SK-N-SH (cell line): ENCODE data around the gene OSBPL5. TPM values are rescaled to one million over a fixed set of nuclear protein-coding genes. Genes with fewer than 3 reads are reported as not detected.

Experiments
- CTCF ChIA-PET: fragments of 300-600, 350-600 bp; formaldehyde crosslinking; extraction: SDS; loops from one replicate; lab custom pipeline; 2021; lab: Yijun Ruan, JAX
- POLR2A ChIA-PET: fragments of 350-600 bp; sonication (Branson Sonifier 250); formaldehyde crosslinking; extraction: SDS; loops from one replicate; lab custom pipeline; 2020; ENCODE audit warnings: antibody characterized with exemption, inconsistent platforms; lab: Yijun Ruan, JAX
- DNase-seq: peaks from one replicate; pipeline ENCODE4 v3.0.0; 2012
- H2AFZ ChIP-seq: fragments of 200-600 bp; sonication (generic); 2 replicates; pipeline ENCODE4 v1.8.1; 2016; ENCODE audit warnings: antibody characterized with exemption, mild to moderate bottlenecking, low read depth
- H3F3A ChIP-seq: fragments of 200-600 bp; sonication (generic); replicated peaks from 2 replicates; pipeline ENCODE3; 2016; ENCODE audit warnings: antibody characterized with exemption, mild to moderate bottlenecking; ENCODE audit not compliant: insufficient read depth
- H3K27ac ChIP-seq, 2 experiments: fragments of 200-500 bp in 1 of 2; fragments of 200-600 bp in 1 of 2; sonication (Bioruptor generic) in 1 of 2; sonication (generic), shearing (Covaris generic) in 1 of 2; 2 replicates each; pipeline versions ENCODE4 v1.5.1 to v1.6.1; 2014 to 2016; ENCODE audit warnings: low read depth in 2 of 2, inconsistent platforms in 1 of 2, low read length in 1 of 2, mild to moderate bottlenecking in 1 of 2, mixed read lengths in 1 of 2
- H3K27me3 ChIP-seq: fragments of 200-600 bp; sonication (generic), shearing (Covaris generic); 2 replicates; pipeline ENCODE4 v1.6.1; 2016; ENCODE audit warnings: mixed run types; ENCODE audit not compliant: insufficient read depth
- H3K36me3 ChIP-seq, 2 experiments: fragments of 200-500 bp in 1 of 2; fragments of 200-600 bp in 1 of 2; sonication (Bioruptor generic) in 1 of 2; sonication (generic) in 1 of 2; replicated peaks in 1 of 2; 2 replicates each; pipeline versions ENCODE3 to v1.5.1; 2014 to 2016; ENCODE audit warnings: low read length in 1 of 2, mild to moderate bottlenecking in 1 of 2; ENCODE audit not compliant: insufficient read depth in 2 of 2, control insufficient read depth in 1 of 2
- H3K4me1 ChIP-seq, 2 experiments: fragments of 200-500 bp in 1 of 2; fragments of 200-600 bp in 1 of 2; sonication (Bioruptor generic) in 1 of 2; sonication (generic), shearing (Covaris generic) in 1 of 2; 2 replicates each; pipeline versions ENCODE4 v1.5.1 to v1.6.1; 2014 to 2016; ENCODE audit warnings: low read depth in 1 of 2, low read length in 1 of 2, mixed run types in 1 of 2; ENCODE audit not compliant: insufficient read depth in 2 of 2, control insufficient read depth in 1 of 2
- H3K4me2 ChIP-seq: fragments of 200-600 bp; sonication (generic), shearing (Covaris generic); 2 replicates; pipeline ENCODE4 v1.6.1; 2017; ENCODE audit warnings: mixed run types
- H3K4me3 ChIP-seq, 2 experiments: fragments of 200-500 bp in 1 of 2; fragments of 200-600 bp in 1 of 2; sonication (Bioruptor generic) in 1 of 2; sonication (generic), shearing (Covaris generic) in 1 of 2; 2 replicates each; pipeline versions ENCODE4 v1.5.1 to v1.8.1; 2014 to 2016; ENCODE audit warnings: low read depth in 2 of 2, inconsistent platforms in 1 of 2, low read length in 1 of 2, mild to moderate bottlenecking in 1 of 2, mixed read lengths in 1 of 2, moderate library complexity in 1 of 2
- H3K79me2 ChIP-seq: fragments of 200-600 bp; sonication (generic); 2 replicates; pipeline ENCODE4 v1.8.1; 2017; ENCODE audit warnings: mild to moderate bottlenecking; ENCODE audit not compliant: insufficient read depth
- H3K9ac ChIP-seq: fragments of 200-600 bp; sonication (generic); 2 replicates; pipeline ENCODE4 v1.6.1; 2017; ENCODE audit warnings: mixed run types
- H3K9me2 ChIP-seq: fragments of 200-600 bp; sonication (generic); 2 replicates; pipeline ENCODE4 v1.6.1; 2017; ENCODE audit warnings: mixed run types
- H3K9me3 ChIP-seq: fragments of 200-600 bp; sonication (generic); 2 replicates; pipeline ENCODE4 v1.6.1; 2017; ENCODE audit warnings: mixed run types, mild to moderate bottlenecking, moderate library complexity
- H4K20me1 ChIP-seq: fragments of 200-600 bp; sonication (generic); 2 replicates; pipeline ENCODE4 v1.6.1; 2017; ENCODE audit warnings: mild to moderate bottlenecking, mixed run types; ENCODE audit not compliant: insufficient read depth
- ELF1 ChIP-seq: IDR thresholded peaks from 2 replicates; pipeline ENCODE4 v1.4.0; 2012
- EZH2phosphoT487 ChIP-seq: fragments of 200-600 bp; sonication (generic); IDR thresholded peaks from 2 replicates; pipeline ENCODE4 v1.6.1; 2017; ENCODE audit warnings: low read depth, mixed run types, mild to moderate bottlenecking, antibody characterized with exemption, moderate library complexity, borderline replicate concordance
- FOSL2 ChIP-seq: IDR thresholded peaks from 2 replicates; pipeline ENCODE4 v1.4.0; 2012; ENCODE audit warnings: low read depth, mild to moderate bottlenecking, moderate library complexity, borderline replicate concordance
- FOXJ3 ChIP-seq: sonication (generic); formaldehyde crosslinking; IDR thresholded peaks from 2 replicates; pipeline ENCODE4 v1.5.1; 2020; ENCODE audit warnings: mild to moderate bottlenecking, missing genetic modification reagents
- FOXM1 ChIP-seq: IDR thresholded peaks from 2 replicates; pipeline ENCODE4 v1.4.0; 2012; ENCODE audit warnings: low read depth, mild to moderate bottlenecking
- GABPA ChIP-seq: IDR thresholded peaks from 2 replicates; pipeline ENCODE4 v1.4.0; 2012; ENCODE audit warnings: low read depth, mild to moderate bottlenecking
- IRF3 ChIP-seq: fragments of 150-350 bp; IDR thresholded peaks from 2 replicates; pipeline ENCODE4 v1.6.1; 2016; ENCODE audit warnings: mild to moderate bottlenecking, low read depth, low read length
- MXI1 ChIP-seq: IDR thresholded peaks from 2 replicates; pipeline ENCODE4 v1.6.1; 2012; ENCODE audit warnings: mild to moderate bottlenecking, low read depth, low read length, improper control_type of control experiment
- RXRA ChIP-seq: IDR thresholded peaks from 2 replicates; pipeline ENCODE4 v1.4.0; 2012; ENCODE audit warnings: low read depth, mild to moderate bottlenecking, borderline replicate concordance
- SMC3 ChIP-seq: IDR thresholded peaks from 2 replicates; pipeline ENCODE4 v1.6.1; 2012; ENCODE audit warnings: low read depth, low read length, improper control_type of control experiment
- TAF1 ChIP-seq: IDR thresholded peaks from 2 replicates; pipeline ENCODE4 v1.6.1; 2012; ENCODE audit warnings: low read depth, mild to moderate bottlenecking, low read length, moderate library complexity, borderline replicate concordance
- USF2 ChIP-seq: fragments of 150-350 bp; IDR thresholded peaks from 2 replicates; pipeline ENCODE4 v1.6.1; 2017; ENCODE audit warnings: antibody characterized with exemption, low read length, low read depth, borderline replicate concordance
- WGBS: methylation state at CpG from one replicate; pipeline ENCODE4 v1.1.6; 2017; ENCODE audit warnings: low lambda C conversion rate; 5-methylcytosine and 5-hydroxymethylcytosine counted together
- polyA plus RNA-seq, 3 experiments: library from polyadenylated mRNA; depleted of rRNA; stranded (reverse); fragments of >200 nt; gene quantifications; 2 replicates each; pipeline ENCODE4 v1.2.3, GENCODE V29; 2012
- TF ChIP-seq, protein P1 (sequence below): IDR thresholded peaks from 2 replicates; pipeline ENCODE4 v1.4.0; 2012; ENCODE audit warnings: low read depth, borderline replicate concordance
- TF ChIP-seq, protein P2 (sequence below): IDR thresholded peaks from 2 replicates; pipeline ENCODE4 v1.4.0; 2012; ENCODE audit warnings: low read depth, borderline replicate concordance
- TF ChIP-seq, protein P3 (sequence below): IDR thresholded peaks from 2 replicates; pipeline ENCODE4 v1.6.1; 2012; ENCODE audit warnings: mild to moderate bottlenecking, low read depth, low read length, moderate library complexity
- TF ChIP-seq, protein P4 (sequence below): IDR thresholded peaks from 2 replicates; pipeline ENCODE4 v1.4.0; 2012; ENCODE audit warnings: low read depth

OSBPL5 gene
- polyA plus RNA-seq, 1 of the 3 experiments (the other 2 are of a cell fraction) = 10.9 TPM

DNA sequence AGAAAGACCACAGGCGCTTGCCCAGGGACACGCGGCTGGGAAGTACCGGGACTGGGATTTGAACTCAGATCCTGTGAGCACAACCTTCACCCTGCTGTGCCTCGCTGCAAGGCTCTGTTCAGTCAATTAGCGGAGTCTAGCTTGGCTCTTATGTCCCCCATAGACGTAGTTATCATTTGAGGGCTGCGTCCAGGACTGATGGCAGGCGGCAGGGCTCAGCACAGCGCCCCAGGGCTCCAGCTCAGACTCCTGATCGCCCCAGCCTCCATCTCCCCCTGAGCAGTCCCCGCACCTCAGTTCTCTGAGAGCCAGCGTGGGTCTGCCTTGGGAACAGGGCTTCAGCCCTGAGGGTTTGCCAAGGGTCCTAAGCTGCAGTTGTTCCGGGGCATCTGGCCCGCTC is 33.7 kb upstream of the OSBPL5 start:
- Histone ChIP-seq H3K79me2 (no peaks in the 10 kb centered on the region), H2AFZ (no peak overlapping the region), H3K4me3 (no peak overlapping the region), H3K9me2 (no peaks in the 10 kb centered on the region), H3K36me3 (no peaks in the 10 kb centered on the region), H3K9me3 (no peaks in the 10 kb centered on the region), H4K20me1 (no peaks in the 10 kb centered on the region), H3K27me3 (peaks cover 22% of the 10 kb centered on the region), H3K27ac (no peak overlapping the region), H3K4me2 (no peak overlapping the region), H3K9ac (no peak overlapping the region), H3F3A (no peaks in the 10 kb centered on the region), H3K4me1 (peaks cover 0 to 29% of the 10 kb centered on the region in 2 experiments; a peak in 1 of 4 replicates)
- CTCF ChIA-PET = interaction anchor here (1.0 to 2.4 kb wide), 4 partner anchors 18 to 162 kb away, joined by 3 to 7 read pairs (median 5); no protein-coding TSS in a partner anchor
- 65% methylated on average over 15 of the region's 15 CpGs for WGBS
- POLR2A ChIA-PET = interaction anchor here (0.6 kb wide), 1 partner anchor 52 kb away, joined by 3 read pairs; no protein-coding TSS in a partner anchor
- no peak for TF ChIP-seq EZH2phosphoT487
- TF ChIP-seq RXRA = no peak
- no peak for TF ChIP-seq FOXM1
- TF ChIP-seq, protein P1, sequence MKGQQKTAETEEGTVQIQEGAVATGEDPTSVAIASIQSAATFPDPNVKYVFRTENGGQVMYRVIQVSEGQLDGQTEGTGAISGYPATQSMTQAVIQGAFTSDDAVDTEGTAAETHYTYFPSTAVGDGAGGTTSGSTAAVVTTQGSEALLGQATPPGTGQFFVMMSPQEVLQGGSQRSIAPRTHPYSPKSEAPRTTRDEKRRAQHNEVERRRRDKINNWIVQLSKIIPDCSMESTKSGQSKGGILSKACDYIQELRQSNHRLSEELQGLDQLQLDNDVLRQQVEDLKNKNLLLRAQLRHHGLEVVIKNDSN = no peak
- TF ChIP-seq ELF1 = no peak
- no peak for TF ChIP-seq IRF3
- TF ChIP-seq, protein P2, sequence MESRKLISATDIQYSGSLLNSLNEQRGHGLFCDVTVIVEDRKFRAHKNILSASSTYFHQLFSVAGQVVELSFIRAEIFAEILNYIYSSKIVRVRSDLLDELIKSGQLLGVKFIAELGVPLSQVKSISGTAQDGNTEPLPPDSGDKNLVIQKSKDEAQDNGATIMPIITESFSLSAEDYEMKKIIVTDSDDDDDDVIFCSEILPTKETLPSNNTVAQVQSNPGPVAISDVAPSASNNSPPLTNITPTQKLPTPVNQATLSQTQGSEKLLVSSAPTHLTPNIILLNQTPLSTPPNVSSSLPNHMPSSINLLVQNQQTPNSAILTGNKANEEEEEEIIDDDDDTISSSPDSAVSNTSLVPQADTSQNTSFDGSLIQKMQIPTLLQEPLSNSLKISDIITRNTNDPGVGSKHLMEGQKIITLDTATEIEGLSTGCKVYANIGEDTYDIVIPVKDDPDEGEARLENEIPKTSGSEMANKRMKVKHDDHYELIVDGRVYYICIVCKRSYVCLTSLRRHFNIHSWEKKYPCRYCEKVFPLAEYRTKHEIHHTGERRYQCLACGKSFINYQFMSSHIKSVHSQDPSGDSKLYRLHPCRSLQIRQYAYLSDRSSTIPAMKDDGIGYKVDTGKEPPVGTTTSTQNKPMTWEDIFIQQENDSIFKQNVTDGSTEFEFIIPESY = no peak
- TF ChIP-seq MXI1 = no peak
- TF ChIP-seq, protein P3, sequence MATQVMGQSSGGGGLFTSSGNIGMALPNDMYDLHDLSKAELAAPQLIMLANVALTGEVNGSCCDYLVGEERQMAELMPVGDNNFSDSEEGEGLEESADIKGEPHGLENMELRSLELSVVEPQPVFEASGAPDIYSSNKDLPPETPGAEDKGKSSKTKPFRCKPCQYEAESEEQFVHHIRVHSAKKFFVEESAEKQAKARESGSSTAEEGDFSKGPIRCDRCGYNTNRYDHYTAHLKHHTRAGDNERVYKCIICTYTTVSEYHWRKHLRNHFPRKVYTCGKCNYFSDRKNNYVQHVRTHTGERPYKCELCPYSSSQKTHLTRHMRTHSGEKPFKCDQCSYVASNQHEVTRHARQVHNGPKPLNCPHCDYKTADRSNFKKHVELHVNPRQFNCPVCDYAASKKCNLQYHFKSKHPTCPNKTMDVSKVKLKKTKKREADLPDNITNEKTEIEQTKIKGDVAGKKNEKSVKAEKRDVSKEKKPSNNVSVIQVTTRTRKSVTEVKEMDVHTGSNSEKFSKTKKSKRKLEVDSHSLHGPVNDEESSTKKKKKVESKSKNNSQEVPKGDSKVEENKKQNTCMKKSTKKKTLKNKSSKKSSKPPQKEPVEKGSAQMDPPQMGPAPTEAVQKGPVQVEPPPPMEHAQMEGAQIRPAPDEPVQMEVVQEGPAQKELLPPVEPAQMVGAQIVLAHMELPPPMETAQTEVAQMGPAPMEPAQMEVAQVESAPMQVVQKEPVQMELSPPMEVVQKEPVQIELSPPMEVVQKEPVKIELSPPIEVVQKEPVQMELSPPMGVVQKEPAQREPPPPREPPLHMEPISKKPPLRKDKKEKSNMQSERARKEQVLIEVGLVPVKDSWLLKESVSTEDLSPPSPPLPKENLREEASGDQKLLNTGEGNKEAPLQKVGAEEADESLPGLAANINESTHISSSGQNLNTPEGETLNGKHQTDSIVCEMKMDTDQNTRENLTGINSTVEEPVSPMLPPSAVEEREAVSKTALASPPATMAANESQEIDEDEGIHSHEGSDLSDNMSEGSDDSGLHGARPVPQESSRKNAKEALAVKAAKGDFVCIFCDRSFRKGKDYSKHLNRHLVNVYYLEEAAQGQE = no peak
- no peak for TF ChIP-seq SMC3
- TF ChIP-seq TAF1 = no peak
- TF ChIP-seq, protein P4, sequence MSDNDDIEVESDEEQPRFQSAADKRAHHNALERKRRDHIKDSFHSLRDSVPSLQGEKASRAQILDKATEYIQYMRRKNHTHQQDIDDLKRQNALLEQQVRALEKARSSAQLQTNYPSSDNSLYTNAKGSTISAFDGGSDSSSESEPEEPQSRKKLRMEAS = no peak
- no peak for TF ChIP-seq GABPA
- TF ChIP-seq FOSL2 = no peak
- TF ChIP-seq FOXJ3 (CRISPR knock-in tag) = no peak
- TF ChIP-seq USF2 = no peak
- no peak for DNase-seq
